ENCODE measurements around the gene BCAR3. TPM values are rescaled to one million over a fixed set of nuclear protein-coding genes. Genes with fewer than 3 reads are reported as not detected.

Gene BCAR3
- 64.2 and 74.8 TPM in 2 replicates for total RNA-seq

DNA sequence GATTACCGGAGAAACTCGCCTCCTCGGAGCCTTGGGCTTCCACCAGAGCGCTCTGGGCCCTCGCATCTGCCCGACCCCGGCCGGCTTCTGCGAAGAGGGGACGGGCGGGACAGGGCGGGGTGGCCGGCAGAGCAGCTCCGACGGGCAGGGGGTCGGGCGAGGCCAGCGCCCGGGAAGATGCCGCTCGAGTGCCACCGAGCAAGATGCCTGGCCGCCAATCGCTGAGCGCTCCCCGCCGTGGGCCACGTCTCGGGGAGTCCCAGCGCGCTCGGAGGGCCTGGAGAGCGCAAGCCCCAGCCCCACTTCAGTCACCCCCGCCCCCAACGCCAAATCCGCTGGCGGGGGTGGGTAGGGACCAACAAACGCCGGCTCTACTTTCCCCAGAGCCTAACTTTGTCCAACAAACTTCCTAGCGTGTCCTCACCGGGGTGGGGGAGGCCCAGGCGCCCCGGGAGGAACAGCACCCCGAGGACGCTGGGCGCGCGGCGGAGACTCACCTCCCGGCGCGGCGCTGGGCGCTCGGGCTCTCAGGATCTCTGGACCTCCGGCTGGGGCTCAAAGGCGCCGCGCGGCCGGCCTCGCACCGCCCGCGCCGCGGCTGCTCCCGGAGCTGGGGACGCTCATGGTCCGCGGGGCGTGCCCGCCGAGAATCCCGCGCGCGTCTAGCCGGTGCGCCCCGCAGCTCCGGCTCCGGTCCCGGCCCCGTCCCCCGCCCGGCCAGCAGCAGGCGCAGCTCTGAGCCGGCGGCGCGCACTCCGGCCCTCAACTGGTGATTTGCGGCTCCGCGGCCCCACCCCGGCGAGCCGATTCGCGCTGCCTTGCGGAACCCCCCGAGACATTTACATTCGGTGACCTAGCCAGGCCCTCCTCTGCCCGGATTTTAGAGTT, at the start of gene BCAR3:
BCAR3 (minus strand) TSS at position 737 of the 888 bp plus-strand sequence. CDS start 6,907 bp downstream, outside the sequence.
- peak; percentile 35 for TF ChIP-seq CTCF (conservative IDR thresholded peaks at IDR 0.05; ENCODE audit: low read depth, low read length)
- peak within 1 kb of the TSS; percentile 69 for H3K4me3 ChIP-seq (ENCODE audit: low read depth, low read length)
- DNase-seq (ENCODE audit: low read depth), result no peak

- TF ChIP-seq CTCF (conservative IDR thresholded peaks at IDR 0.05; ENCODE audit: low read depth, low read length), result no peak
- no peak for DNase-seq (ENCODE audit: low read depth)
- H3K4me3 ChIP-seq (ENCODE audit: low read depth, low read length), result no peak overlapping the region
Observed at GRCh38 chr1:93730621-93731020, 49.0 kb upstream of the BCAR3 start.

- H3K4me3 ChIP-seq (ENCODE audit: low read depth, low read length), result no peak overlapping the region
- no peak for TF ChIP-seq CTCF (conservative IDR thresholded peaks at IDR 0.05; ENCODE audit: low read depth, low read length)
- no peak for DNase-seq (ENCODE audit: low read depth)
Observed at GRCh38 chr1:93729906-93730305, 48.3 kb upstream of the BCAR3 start.

- H3K4me3 ChIP-seq (ENCODE audit: low read depth, low read length), result no peak overlapping the region
- TF ChIP-seq CTCF (conservative IDR thresholded peaks at IDR 0.05; ENCODE audit: low read depth, low read length), result no peak
- DNase-seq (ENCODE audit: low read depth), result no peak
Observed at GRCh38 chr1:93729502-93729901, 47.9 kb upstream of the BCAR3 start.

- DNase-seq (ENCODE audit: low read depth), result no peak
- no peak for TF ChIP-seq CTCF (conservative IDR thresholded peaks at IDR 0.05; ENCODE audit: low read depth, low read length)
- H3K4me3 ChIP-seq (ENCODE audit: low read depth, low read length), result no peak overlapping the region
Observed at GRCh38 chr1:93728480-93729131, 47.0 kb upstream of the BCAR3 start.

- DNase-seq (ENCODE audit: low read depth), result no peak
- no peak overlapping the region for H3K4me3 ChIP-seq (ENCODE audit: low read depth, low read length)
- TF ChIP-seq CTCF (conservative IDR thresholded peaks at IDR 0.05; ENCODE audit: low read depth, low read length), result no peak
Observed at GRCh38 chr1:93723733-93724270, 42.2 kb upstream of the BCAR3 start.
